H1 (cell line): ENCODE measurements around the gene GAS7. TPM values are rescaled to one million over a fixed set of nuclear protein-coding genes. Genes with fewer than 3 reads are reported as not detected.

Experiments
- CTCF ChIA-PET: fragments of 300-600 bp; sonication (Branson Sonifier 250); formaldehyde crosslinking; loops from one replicate; lab custom pipeline; 2021; ENCODE audit not compliant: partially characterized antibody; lab: Charles Lee
- POLR2A ChIA-PET: fragments of 300-600 bp; sonication (Branson Sonifier 250); formaldehyde crosslinking; loops from one replicate; lab custom pipeline; 2021; ENCODE audit warnings: inconsistent platforms; ENCODE audit not compliant: partially characterized antibody; lab: Charles Lee
- DNase-seq, 2 experiments: peaks; one replicate each; pipeline versions ENCODE4 v3.0.0 to v3.0.0-alpha.2; 2010 to 2022; ENCODE audit warnings: low spot score in 2 of 2, low read depth in 1 of 2, mixed read lengths in 1 of 2
- FAIRE-seq: peaks from 2 replicates; lab custom pipeline; 2011; peaks lifted over from hg19 to GRCh38; lab: Jason Lieb, UNC
- H2AFZ ChIP-seq: 2 replicates; pipeline ENCODE4 v1.8.1; 2012; ENCODE audit warnings: low read length, inconsistent platforms
- H2AK5ac ChIP-seq: 2 replicates; pipeline ENCODE4 v1.6.1; 2013; ENCODE audit warnings: low read depth, low read length
- H2BK120ac ChIP-seq: replicated peaks from 2 replicates; pipeline ENCODE3; 2013; ENCODE audit warnings: low read depth, low read length, inconsistent platforms
- H2BK12ac ChIP-seq: 2 replicates; pipeline ENCODE4 v1.6.1; 2013; ENCODE audit warnings: low read depth, low read length
- H2BK15ac ChIP-seq: 2 replicates; pipeline ENCODE4 v1.6.1; 2013; ENCODE audit warnings: low read length
- H2BK20ac ChIP-seq: 2 replicates; pipeline ENCODE4 v1.6.1; 2013; ENCODE audit warnings: low read length
- H2BK5ac ChIP-seq: 2 replicates; pipeline ENCODE4 v1.6.1; 2013; ENCODE audit warnings: low read depth, low read length
- H3K14ac ChIP-seq: 2 replicates; pipeline ENCODE4 v1.6.1; 2013; ENCODE audit warnings: inconsistent platforms; ENCODE audit not compliant: insufficient read length
- H3K18ac ChIP-seq: 2 replicates; pipeline ENCODE4 v1.6.1; 2013; ENCODE audit warnings: low read length; ENCODE audit errors: extremely low read depth
- H3K23ac ChIP-seq: 2 replicates; pipeline ENCODE4 v1.6.1; 2013; ENCODE audit warnings: inconsistent platforms; ENCODE audit not compliant: insufficient read length
- H3K23me2 ChIP-seq: 2 replicates; pipeline ENCODE4 v1.6.1; 2013; ENCODE audit warnings: low read depth, low read length
- H3K27ac ChIP-seq: 2 replicates; pipeline ENCODE4 v1.6.1; 2011; ENCODE audit warnings: low read depth, low read length, inconsistent platforms
- H3K27me3 ChIP-seq, 4 experiments: replicated peaks in 1 of 4; 1 replicate in 1 of 4; 2 replicates in 3 of 4; pipeline versions ENCODE4 v1.6.1 to v1.8.1; 2011 to 2013; ENCODE audit warnings: low read length in 3 of 4, mild to moderate bottlenecking in 3 of 4, inconsistent platforms in 2 of 4, mixed read lengths in 2 of 4, moderate library complexity in 1 of 4; ENCODE audit not compliant: control insufficient read depth in 3 of 4, insufficient read depth in 3 of 4; ENCODE audit errors: extremely low read depth in 1 of 4
- H3K36me3 ChIP-seq, 4 experiments: 2 replicates each; pipeline versions ENCODE4 v1.6.1 to v1.8.1; 2011 to 2013; ENCODE audit warnings: mild to moderate bottlenecking in 4 of 4, low read length in 3 of 4, moderate library complexity in 2 of 4, control low read depth in 1 of 4, inconsistent platforms in 1 of 4; ENCODE audit not compliant: insufficient read depth in 4 of 4, control insufficient read depth in 2 of 4
- H3K4ac ChIP-seq: replicated peaks from 2 replicates; pipeline ENCODE3; 2013; ENCODE audit warnings: low read length, low read depth, mixed read lengths, inconsistent platforms; ENCODE audit not compliant: insufficient read length
- H3K4me1 ChIP-seq, 4 experiments: replicated peaks in 1 of 4; 1 replicate in 1 of 4; 2 replicates in 3 of 4; pipeline versions ENCODE4 v1.6.1 to v1.8.1; 2011 to 2013; ENCODE audit warnings: low read length in 3 of 4, inconsistent platforms in 2 of 4, mixed read lengths in 1 of 4; ENCODE audit not compliant: insufficient read depth in 4 of 4, control insufficient read depth in 3 of 4
- H3K4me2 ChIP-seq, 2 experiments: 2 replicates each; pipeline versions ENCODE4 v1.6.1 to v1.8.1; 2011 to 2013; ENCODE audit warnings: low read depth in 2 of 2, low read length in 2 of 2, control low read depth in 1 of 2, inconsistent platforms in 1 of 2, mild to moderate bottlenecking in 1 of 2; ENCODE audit not compliant: insufficient read depth in 1 of 2
- H3K4me3 ChIP-seq, 4 experiments: fragments of 200-600, 300-600 bp in 1 of 4; sonication (generic), shearing (Covaris generic), sonication (Bioruptor Twin) in 1 of 4; 2 replicates each; pipeline versions ENCODE4 v1.5.1 to v1.8.1; 2011 to 2016; ENCODE audit warnings: low read length in 4 of 4, low read depth in 3 of 4, control low read depth in 2 of 4, inconsistent platforms in 2 of 4, mild to moderate bottlenecking in 2 of 4, mixed read lengths in 1 of 4, moderate library complexity in 1 of 4; ENCODE audit not compliant: insufficient read depth in 2 of 4; ENCODE audit errors: extremely low read depth in 1 of 4
- H3K56ac ChIP-seq: replicated peaks from 2 replicates; pipeline ENCODE3; 2013; ENCODE audit warnings: low read depth, mild to moderate bottlenecking, mixed read lengths, low read length, inconsistent platforms; ENCODE audit not compliant: insufficient read length
- H3K79me1 ChIP-seq: 2 replicates; pipeline ENCODE4 v1.6.1; 2013; ENCODE audit warnings: low read depth, low read length, control low read depth
- H3K79me2 ChIP-seq, 2 experiments: 2 replicates each; pipeline versions ENCODE4 v1.6.1 to v1.8.1; 2012 to 2013; ENCODE audit warnings: low read length in 2 of 2, mild to moderate bottlenecking in 2 of 2, inconsistent platforms in 1 of 2; ENCODE audit not compliant: insufficient read depth in 2 of 2, control insufficient read depth in 1 of 2
- H3K9ac ChIP-seq, 4 experiments: replicated peaks in 1 of 4; 1 replicate in 1 of 4; 2 replicates in 3 of 4; pipeline versions ENCODE4 v1.6.1 to v1.8.1; 2011 to 2013; ENCODE audit warnings: low read depth in 3 of 4, low read length in 3 of 4, control low read depth in 2 of 4, mild to moderate bottlenecking in 2 of 4, moderate library complexity in 2 of 4, inconsistent platforms in 1 of 4; ENCODE audit errors: extremely low read depth in 1 of 4
- H3K9me3 ChIP-seq, 2 experiments: 2 replicates each; pipeline versions ENCODE4 v1.6.1 to v1.8.1; 2012 to 2013; ENCODE audit warnings: mild to moderate bottlenecking in 2 of 2, moderate library complexity in 2 of 2, control low read depth in 1 of 2, inconsistent platforms in 1 of 2, low read depth in 1 of 2, low read length in 1 of 2, mixed read lengths in 1 of 2; ENCODE audit not compliant: insufficient read depth in 2 of 2
- H4K20me1 ChIP-seq, 2 experiments: replicated peaks in 1 of 2; 2 replicates each; pipeline versions ENCODE3 to v1.8.1; 2011 to 2013; ENCODE audit warnings: inconsistent platforms in 2 of 2, low read length in 2 of 2, mild to moderate bottlenecking in 1 of 2; ENCODE audit not compliant: insufficient read depth in 2 of 2, control insufficient read depth in 1 of 2
- H4K5ac ChIP-seq: 2 replicates; pipeline ENCODE4 v1.6.1; 2013; ENCODE audit warnings: low read length, low read depth, mixed read lengths, inconsistent platforms; ENCODE audit not compliant: insufficient read length
- H4K8ac ChIP-seq: 2 replicates; pipeline ENCODE4 v1.8.0; 2013; ENCODE audit warnings: mild to moderate bottlenecking, moderate library complexity, low read length, inconsistent platforms; ENCODE audit not compliant: insufficient read depth; ENCODE audit errors: extremely low read depth
- H4K91ac ChIP-seq: replicated peaks from 2 replicates; pipeline ENCODE3; 2013; ENCODE audit warnings: low read length, mixed read lengths, inconsistent platforms; ENCODE audit not compliant: insufficient read length
- EP300 ChIP-seq, 2 experiments: IDR thresholded peaks; 1 replicate in 1 of 2; 2 replicates in 1 of 2; pipeline ENCODE4 v1.6.1; 2011 to 2012; ENCODE audit warnings: low read depth in 2 of 2, low read length in 2 of 2, mild to moderate bottlenecking in 2 of 2, borderline replicate concordance in 1 of 2, inconsistent platforms in 1 of 2, moderate library complexity in 1 of 2
- MAX ChIP-seq: IDR thresholded peaks from 2 replicates; pipeline ENCODE4 v1.6.1; 2012; ENCODE audit warnings: inconsistent platforms
- WGBS, 2 experiments: shearing (Covaris generic) in 1 of 2; methylation state at CpG; one replicate each; pipeline versions ENCODE4 v1.1.6 to v1.1.7; 2013 to 2015; ENCODE audit warnings: low lambda C conversion rate in 2 of 2, mixed read lengths in 2 of 2, inconsistent platforms in 1 of 2, low coverage in 1 of 2, missing lambda C conversion rate in 1 of 2; ENCODE audit not compliant: insufficient replicate concordance in 2 of 2, insufficient coverage in 1 of 2, insufficient read length in 1 of 2; ENCODE audit errors: extremely low coverage in 1 of 2, missing lambda C conversion rate in 1 of 2; 5-methylcytosine and 5-hydroxymethylcytosine counted together
- polyA plus RNA-seq, 7 experiments: library from polyadenylated mRNA; depleted of rRNA in 3 of 7; stranded (reverse) in 5 of 7; unstranded in 2 of 7; fragments of >200 nt in 5 of 7; fragments of 200-250 nt in 2 of 7; gene quantifications; 1 replicate in 5 of 7; 2 replicates in 1 of 7; 4 replicates in 1 of 7; pipeline versions ENCODE4 v1.2.1 to v1.2.3, GENCODE V29; 2011 to 2013; ENCODE audit warnings: missing spikeins in 2 of 7, mixed read lengths in 2 of 7
- total RNA-seq: library from RNA; stranded (reverse); fragmentation: NEBNext Ultra II Directional; extraction: Animal tissue kit (Norgen Biotek cat#: 25700); gene quantifications from 2 replicates; pipeline ENCODE4 v1.2.1, GENCODE V29; 2021

Gene GAS7
- total and polyA plus RNA-seq, 2 of the 8 experiments (the other 6 are each of a cell fraction or from before 2014, with no cell fraction given) = 5.0 to 14.5 TPM

- Histone ChIP-seq H2AFZ (no peak overlapping the region), H4K5ac (no peak overlapping the region), H3K4me2 (no peak overlapping the region), H3K9ac (no peak overlapping the region), H3K9me3 (no peaks in the 10 kb centered on the region), H4K20me1 (no peaks in the 10 kb centered on the region), H2BK5ac (no peak overlapping the region), H2BK120ac (no peak overlapping the region), H3K79me1 (no peaks in the 10 kb centered on the region), H3K27ac (no peak overlapping the region), H2BK20ac (no peak overlapping the region), H3K23me2 (no peaks in the 10 kb centered on the region; the same call in 1 of the 2 replicates), H3K27me3 (no peaks in the 10 kb centered on the region), H3K56ac (no peak overlapping the region), H3K18ac (no peak overlapping the region), H3K4ac (no peak overlapping the region), H4K91ac (no peak overlapping the region), H3K36me3 (no peaks in the 10 kb centered on the region), H3K14ac (no peak overlapping the region), H3K79me2 (no peaks in the 10 kb centered on the region), H3K4me3 (no peak overlapping the region), H4K8ac (no peak overlapping the region), H2BK12ac (no peak overlapping the region), H3K23ac (no peak overlapping the region), H3K4me1 (no peaks in the 10 kb centered on the region), H2BK15ac (no peak overlapping the region), H2AK5ac (no peak overlapping the region)
- POLR2A ChIA-PET = no interaction called here
- whole genome bisulfite sequencing, 2 experiments = 91% methylated on average over 3 of the region's 5 CpGs; no CpG with 5 or more reads in 1 of the 2 experiments
- FAIRE-seq = no peak
- no peak for DNase-seq
- CTCF ChIA-PET = interaction anchor here (0.7 to 2.5 kb wide), 2 partner anchors 9 to 179 kb away, joined by 3 to 5 read pairs; no protein-coding TSS in a partner anchor
- TF ChIP-seq MAX (no peak), EP300 (IDR thresholded peaks at IDR 0.05; ENCODE audit: borderline replicate concordance in 1 of 2, low read depth in 2 of 2, low read length in 2 of 2) (no peak)
These were observed 36.3 kb downstream of the GAS7 start for GRCh38 chr17:10162096-10162495.
